GM13976 (cell line): ENCODE measurements around the gene TMEM135.

ENCODE experiments used
- DNase-seq: peaks from one replicate; pipeline ENCODE4 v3.0.0; 2012; ENCODE audit warnings: low spot score
- CTCF ChIP-seq: IDR thresholded peaks from 2 replicates; pipeline ENCODE4 v1.5.1; 2012; ENCODE audit warnings: borderline replicate concordance, mild to moderate bottlenecking; ENCODE audit not compliant: insufficient read depth; ENCODE audit errors: extremely low read depth, missing control alignments, control extremely low read depth
- in situ Hi-C: fragments of 300-500 bp; cut with MboI; formaldehyde crosslinking; loops from one replicate; pipeline ENCODE4 v1.12.0; 2022; ENCODE audit warnings: low sequenced_read_pairs, mixed read lengths, inconsistent platforms; ENCODE audit not compliant: unreplicated experiment

Gene TMEM135

GRCh38 chr11:87304412-87304811, 266.7 kb downstream of the TMEM135 start:
- DNase-seq: no peak
- TF ChIP-seq CTCF: no peak
- in situ Hi-C loops: no loop called here

GRCh38 chr11:87306262-87306851, 268.6 kb downstream of the TMEM135 start:
- TF ChIP-seq CTCF: no peak
- in situ Hi-C loops: no loop called here
- no peak for DNase-seq

- no peak for DNase-seq
- in situ Hi-C loops: no loop called here
- no peak for TF ChIP-seq CTCF
Observed at GRCh38 chr11:87307101-87307500, 269.4 kb downstream of the TMEM135 start.

- no peak for DNase-seq
- in situ Hi-C loops: no loop called here
- no peak for TF ChIP-seq CTCF
Observed at GRCh38 chr11:87315229-87315628, 277.5 kb downstream of the TMEM135 start.

GRCh38 chr11:87316491-87316890, 278.8 kb downstream of the TMEM135 start:
- in situ Hi-C loops: no loop called here
- TF ChIP-seq CTCF: no peak
- DNase-seq: no peak

GRCh38 chr11:87317441-87317840, 279.7 kb downstream of the TMEM135 start:
- TF ChIP-seq CTCF: no peak
- no peak for DNase-seq
- in situ Hi-C loops: no loop called here
